ENCODE data around the gene FAM83G.

Gene FAM83G

GRCh38 chr17:18919963-18920362, 84.6 kb downstream of the FAM83G start:
- DNase-seq (ENCODE audit: low read depth), result no peak
